ENCODE measurements around the gene NUDT1.
A peak's percentile ranks its signal among the peaks of the same experiment; 100 is the strongest.
"Not testable (repeated sequence)": the region's sequence is repeated elsewhere in the genome, so short reads cannot be mapped to it uniquely, and the experiment has no call there.

Gene NUDT1

GRCh38 chr7:2251381-2251780 is 9.4 kb downstream of the NUDT1 start:
- no peak for DNase-seq

GRCh38 chr7:2251841-2252771 is 10.1 kb downstream of the NUDT1 start:
- DNase-seq = no peak

GRCh38 chr7:2253021-2253420 is 11.0 kb downstream of the NUDT1 start:
- DNase-seq = no peak

- DNase-seq = no peak
Measured at GRCh38 chr7:2253525-2254244, 11.7 kb downstream of the NUDT1 start.

- DNase-seq = no peak
Measured at GRCh38 chr7:2254429-2255144, 12.6 kb downstream of the NUDT1 start.

- DNase-seq = no peak
Measured at GRCh38 chr7:2255145-2256139, 13.4 kb downstream of the NUDT1 start.

- DNase-seq = no peak
Measured at GRCh38 chr7:2256306-2257045, 14.4 kb downstream of the NUDT1 start.

- DNase-seq = no peak
Measured at GRCh38 chr7:2257046-2257551, 15.1 kb downstream of the NUDT1 start.

GRCh38 chr7:2257651-2258050 is 15.6 kb downstream of the NUDT1 start:
- DNase-seq = no peak

- no peak for DNase-seq
Measured at GRCh38 chr7:2258661-2259365, 16.8 kb downstream of the NUDT1 start.

GRCh38 chr7:2259480-2259879 is 17.5 kb downstream of the NUDT1 start:
- no peak for DNase-seq

GRCh38 chr7:2260820-2261219 is 18.8 kb downstream of the NUDT1 start:
- DNase-seq = no peak

- peak; percentile 68 for DNase-seq
Measured at GRCh38 chr7:2261611-2262010, 19.6 kb downstream of the NUDT1 start.

GRCh38 chr7:2263176-2263575 is 21.1 kb downstream of the NUDT1 start:
- DNase-seq = no peak

GRCh38 chr7:2264158-2264557 is 22.1 kb downstream of the NUDT1 start:
- DNase-seq = no peak

- no peak for DNase-seq
Measured at GRCh38 chr7:2266911-2267310, 24.9 kb downstream of the NUDT1 start.

GRCh38 chr7:2269089-2269990 is 27.3 kb downstream of the NUDT1 start:
- DNase-seq = not testable (repeated sequence)

GRCh38 chr7:2269991-2270460 is 28.0 kb downstream of the NUDT1 start:
- DNase-seq = no peak

GRCh38 chr7:2270495-2270894 is 28.5 kb downstream of the NUDT1 start:
- no peak for DNase-seq
